NT2/D1 (cell line): ENCODE measurements around the gene WDR6.

Experiments used
- SUZ12 ChIP-seq: IDR thresholded peaks from 2 replicates; pipeline ENCODE4 v1.6.1; 2011; ENCODE audit not compliant: insufficient read length, insufficient read depth; ENCODE audit errors: extremely low read depth
- YY1 ChIP-seq: IDR thresholded peaks from 2 replicates; pipeline ENCODE4 v1.6.1; 2011; ENCODE audit not compliant: insufficient read length, insufficient read depth
- ZNF274 ChIP-seq: IDR thresholded peaks from 2 replicates; pipeline ENCODE4 v1.6.1; 2011; ENCODE audit warnings: mild to moderate bottlenecking, low read depth, low read length

DNA sequence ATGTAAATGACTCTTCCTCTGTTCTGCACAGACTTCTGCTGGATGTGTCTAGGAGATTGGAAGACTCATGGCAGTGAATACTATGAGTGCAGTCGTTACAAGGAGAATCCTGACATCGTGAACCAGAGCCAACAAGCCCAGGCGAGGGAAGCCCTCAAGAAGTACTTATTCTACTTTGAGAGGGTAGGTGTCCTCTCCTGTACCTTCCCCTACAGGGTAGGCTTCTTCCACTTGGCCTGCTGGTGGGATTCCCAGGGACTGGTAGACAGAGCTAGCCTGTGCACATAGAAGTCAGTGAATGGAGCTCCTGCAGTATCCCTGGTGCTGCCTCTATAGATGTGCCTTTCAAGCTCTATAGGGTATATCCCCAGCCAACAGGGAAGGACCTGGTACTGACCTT, 27.7 kb upstream of the WDR6 start:
- TF ChIP-seq YY1 (no peak), ZNF274 (no peak), SUZ12 (no peak)
